Activated CD4-positive, alpha-beta T cell treated with anti-CD3 and anti-CD28 coated beads for 48 hours (primary cell): Measurements from ENCODE around the gene HS6ST1.
"Not testable (repeated sequence)": the region's sequence is repeated elsewhere in the genome, so short reads cannot be mapped to it uniquely, and the experiment has no call there.

Experiments
- DNase-seq: peaks from one replicate; pipeline ENCODE4 v3.0.0-alpha.2; 2020

The HS6ST1 gene

DNA sequence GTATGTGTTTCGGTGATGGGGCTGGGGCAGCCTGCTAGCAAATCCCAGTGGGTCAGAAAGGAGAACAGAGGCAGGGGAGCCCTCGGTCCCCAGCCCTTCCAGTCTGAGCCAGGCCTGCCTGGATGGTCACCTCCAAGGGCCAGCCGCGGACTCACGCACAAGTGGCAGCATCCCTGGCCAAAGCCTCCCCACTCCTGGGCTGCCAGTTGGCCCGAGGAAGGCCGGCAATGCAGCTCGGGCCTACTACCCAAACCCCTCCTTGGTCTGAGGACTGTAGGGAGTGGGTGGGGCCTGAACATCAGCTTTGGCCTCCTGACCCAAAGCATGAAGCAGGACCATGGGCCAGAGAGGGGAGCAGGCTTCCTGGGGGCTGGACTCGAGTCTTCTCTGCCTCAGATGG, 51.5 kb downstream of the HS6ST1 start:
- DNase-seq: not testable (repeated sequence)

- not testable (repeated sequence) for DNase-seq
These were observed 52.2 kb downstream of the HS6ST1 start for GRCh38 chr2:128266463-128266862.

DNA sequence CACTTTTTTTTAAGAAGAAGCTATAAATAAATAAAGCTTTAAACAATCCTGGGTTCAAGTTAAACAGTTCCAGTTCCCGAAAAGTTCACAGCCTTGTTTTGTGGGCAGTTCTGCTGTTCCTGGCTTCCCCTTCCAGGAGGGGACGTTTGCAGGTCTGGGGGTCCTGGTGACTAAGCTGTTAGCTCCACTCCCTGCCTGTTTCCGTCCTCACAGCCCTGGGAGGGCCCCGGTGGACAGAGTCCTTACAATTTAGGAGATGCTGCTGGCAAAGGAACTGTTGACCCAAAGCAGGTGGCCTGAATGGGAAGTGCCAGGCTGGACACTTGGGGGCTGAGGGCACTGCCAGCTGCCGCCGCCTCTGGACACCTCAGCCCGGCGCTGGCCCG, 53.1 kb downstream of the HS6ST1 start:
- DNase-seq: not testable (repeated sequence)

GRCh38 chr2:128264881-128265607, 53.6 kb downstream of the HS6ST1 start:
- no peak for DNase-seq

DNA sequence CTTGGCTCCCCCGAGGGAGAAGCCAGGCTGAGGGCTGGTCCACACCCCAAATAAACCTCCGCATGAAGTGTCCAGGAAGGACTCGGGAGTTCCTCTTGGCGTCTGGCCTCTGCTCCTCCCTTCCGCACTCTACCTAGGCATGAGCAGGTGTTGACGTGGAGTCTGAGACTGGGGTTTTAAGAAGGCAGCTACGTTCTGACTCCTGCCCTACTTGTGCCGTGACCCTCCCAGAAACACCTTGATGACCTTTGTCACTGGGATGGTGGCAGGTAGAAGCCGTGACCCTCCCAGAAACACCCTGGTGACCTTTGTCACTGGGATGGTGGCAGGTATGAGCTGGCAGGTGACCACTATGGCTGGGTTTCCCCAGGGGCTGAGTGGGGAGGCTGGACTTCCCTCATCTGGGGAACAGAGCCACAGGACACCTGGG, 54.8 kb downstream of the HS6ST1 start:
- no peak for DNase-seq

DNA sequence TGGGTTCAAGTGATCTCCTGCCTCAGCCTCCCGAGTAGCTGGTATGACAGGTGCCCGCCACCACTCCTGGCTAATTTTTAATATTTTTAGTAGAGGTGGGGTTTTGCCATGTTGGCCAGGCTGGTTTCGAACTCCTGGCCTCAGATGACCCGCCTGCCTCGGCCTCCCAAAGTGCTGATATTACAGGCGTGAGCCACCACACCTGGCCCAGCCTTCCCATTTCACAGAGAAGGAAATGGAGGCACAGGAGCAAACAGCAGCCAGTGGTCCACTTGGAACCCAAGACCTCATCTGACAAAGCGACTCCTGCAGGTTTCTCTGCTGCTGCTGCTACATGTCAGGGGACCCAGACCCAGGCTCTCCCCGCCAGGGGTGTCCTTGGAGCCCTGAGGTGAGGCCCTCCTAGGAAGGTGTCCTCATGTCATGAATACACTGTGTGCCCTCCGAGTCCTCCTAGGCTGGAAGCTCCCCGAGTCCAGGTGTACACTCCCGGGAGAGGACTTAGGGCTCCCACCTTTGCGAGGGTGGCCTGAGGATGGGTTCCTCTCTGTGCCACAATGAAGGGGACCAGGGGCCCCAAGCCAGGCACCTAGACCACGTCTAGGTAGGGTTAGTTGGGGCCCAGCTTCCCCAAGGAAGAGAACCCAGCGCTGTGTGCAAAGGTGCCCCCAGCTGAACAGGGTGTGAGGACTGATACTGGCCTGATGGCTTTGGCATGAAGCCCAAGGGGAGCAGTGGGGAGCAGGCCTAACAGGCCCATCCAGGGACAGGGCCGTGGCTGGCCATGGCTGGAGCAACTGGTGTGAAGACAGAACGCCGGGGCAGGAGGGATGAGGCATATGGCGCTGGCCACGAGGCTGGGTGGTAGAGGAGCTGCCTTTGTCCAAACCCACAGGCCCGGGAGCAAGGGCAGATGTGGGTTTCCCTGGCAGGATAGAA, 56.1 kb downstream of the HS6ST1 start:
- no peak for DNase-seq

- no peak for DNase-seq
These were observed 57.2 kb downstream of the HS6ST1 start for GRCh38 chr2:128261245-128262128.

- DNase-seq: no peak
These were observed 58.2 kb downstream of the HS6ST1 start for GRCh38 chr2:128260239-128261138.

DNA sequence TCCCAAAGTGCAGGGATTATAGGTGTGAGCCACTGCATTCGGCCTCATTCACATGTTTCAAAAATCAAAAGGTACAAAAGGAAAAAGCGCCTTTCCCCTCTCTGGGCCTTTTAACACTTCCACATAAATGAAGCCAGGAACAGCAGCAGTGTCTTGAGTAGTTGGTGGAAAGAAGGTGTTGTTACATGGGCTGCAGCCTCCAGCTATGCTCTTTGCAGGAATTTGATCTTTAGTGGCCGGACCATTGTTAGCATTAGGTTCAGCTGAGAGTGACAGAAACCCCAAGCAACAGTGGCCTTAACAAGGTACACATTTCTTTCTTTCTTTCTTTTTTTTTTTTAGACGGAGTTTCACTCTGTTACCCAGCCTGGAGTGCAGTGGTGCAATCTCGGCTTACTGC, 59.1 kb downstream of the HS6ST1 start:
- DNase-seq: no peak

- DNase-seq: no peak
These were observed 60.5 kb downstream of the HS6ST1 start for GRCh38 chr2:128258218-128258617.

DNA sequence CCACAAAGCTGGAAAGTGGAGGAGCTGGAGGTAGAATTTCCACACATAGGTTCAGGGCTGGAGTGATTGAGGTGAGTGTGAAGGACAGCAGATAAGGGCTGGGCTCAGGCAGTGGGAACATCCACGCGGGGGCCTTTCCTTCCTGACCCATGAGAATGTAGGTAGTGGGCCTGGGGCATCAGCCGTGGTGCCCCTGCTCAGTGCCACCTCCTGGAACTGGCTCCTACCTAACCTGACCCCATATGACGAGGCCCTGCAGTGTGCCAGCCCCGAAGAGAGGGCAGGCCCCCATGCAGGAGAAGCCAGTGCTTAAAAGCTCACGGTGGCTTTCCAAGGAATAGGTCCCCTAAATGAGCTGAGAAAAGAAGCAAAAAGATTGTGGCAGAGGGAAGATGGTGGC, 66.2 kb downstream of the HS6ST1 start:
- no peak for DNase-seq

- DNase-seq: not testable (repeated sequence)
These were observed 66.6 kb downstream of the HS6ST1 start for GRCh38 chr2:128252086-128252485.

DNA sequence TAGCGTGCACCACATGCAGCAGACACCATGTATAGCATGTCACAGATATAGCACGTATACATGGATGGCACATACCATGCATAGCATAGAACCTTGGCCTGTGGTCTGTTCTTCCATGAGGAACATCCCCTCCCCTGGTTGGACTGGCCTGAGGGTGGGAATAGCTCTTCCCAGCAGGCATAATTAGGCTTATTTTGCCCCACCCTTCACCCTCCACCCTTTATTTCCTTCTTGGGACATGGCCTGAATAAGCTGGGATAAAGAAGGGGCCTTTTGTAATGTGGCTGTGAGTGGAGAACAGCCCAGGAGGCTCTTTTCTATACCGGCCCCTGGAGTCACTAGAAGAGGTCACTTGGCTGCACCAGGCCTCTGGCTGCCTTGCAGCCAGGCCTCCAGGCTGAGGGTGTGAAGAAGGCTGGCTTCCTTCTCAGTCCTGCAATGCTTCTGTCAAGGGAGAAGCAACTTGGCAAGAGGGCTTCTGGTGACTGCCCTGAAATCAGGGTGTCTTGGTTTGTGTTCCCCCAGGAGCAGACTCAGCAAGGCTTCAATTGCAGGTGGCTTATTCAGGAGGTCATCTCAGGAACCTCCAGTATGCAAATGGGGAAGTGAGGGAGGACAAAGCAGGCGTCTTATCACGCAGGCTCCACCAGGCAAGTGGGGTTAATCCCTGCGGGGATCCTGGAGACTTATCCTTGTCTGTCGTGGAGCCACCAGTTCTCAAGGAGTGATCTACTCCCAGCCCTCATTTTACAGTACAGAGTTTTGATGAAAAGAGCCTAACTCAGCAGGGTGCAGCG, 68.2 kb downstream of the HS6ST1 start:
- no peak for DNase-seq

DNA sequence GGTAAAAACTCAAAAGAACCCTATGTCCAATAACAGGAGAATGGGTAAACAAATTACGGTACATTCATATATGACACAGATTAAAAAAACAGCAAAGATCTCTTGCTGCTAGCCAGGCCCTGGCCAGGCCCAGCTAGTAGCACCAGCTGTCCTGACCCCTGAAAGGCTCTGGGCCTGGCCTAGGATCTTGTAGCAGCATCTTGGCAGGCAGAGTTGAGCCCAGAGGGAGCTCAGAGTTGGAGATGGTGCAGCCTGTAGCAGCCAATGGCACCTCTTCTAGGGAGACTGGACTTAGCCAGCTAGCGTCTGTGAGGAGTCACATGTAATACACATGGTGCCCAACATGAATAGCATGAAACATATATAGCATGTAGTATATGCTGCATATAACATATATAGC, 69.1 kb downstream of the HS6ST1 start:
- no peak for DNase-seq

GRCh38 chr2:128245813-128246212, 72.9 kb downstream of the HS6ST1 start:
- DNase-seq: no peak

DNA sequence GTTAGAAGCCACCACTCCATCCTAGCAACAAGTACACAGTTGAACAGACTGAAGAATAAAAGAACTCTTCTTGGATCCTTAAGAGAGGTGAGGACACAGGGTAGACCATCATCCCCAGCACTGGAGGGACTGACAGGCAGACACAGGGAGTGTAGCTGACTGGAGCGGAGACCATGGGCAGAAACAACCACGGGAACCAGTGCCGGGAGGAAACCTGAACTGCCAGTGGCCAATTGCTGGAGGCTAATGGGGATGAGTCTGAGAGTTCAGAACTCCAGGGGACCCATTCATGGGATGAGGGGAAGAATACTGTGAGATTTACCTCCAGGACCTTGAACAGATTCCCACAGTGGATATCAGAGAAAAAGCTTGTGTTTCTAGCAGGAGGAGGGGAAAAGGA, 76.8 kb downstream of the HS6ST1 start:
- no peak for DNase-seq

DNA sequence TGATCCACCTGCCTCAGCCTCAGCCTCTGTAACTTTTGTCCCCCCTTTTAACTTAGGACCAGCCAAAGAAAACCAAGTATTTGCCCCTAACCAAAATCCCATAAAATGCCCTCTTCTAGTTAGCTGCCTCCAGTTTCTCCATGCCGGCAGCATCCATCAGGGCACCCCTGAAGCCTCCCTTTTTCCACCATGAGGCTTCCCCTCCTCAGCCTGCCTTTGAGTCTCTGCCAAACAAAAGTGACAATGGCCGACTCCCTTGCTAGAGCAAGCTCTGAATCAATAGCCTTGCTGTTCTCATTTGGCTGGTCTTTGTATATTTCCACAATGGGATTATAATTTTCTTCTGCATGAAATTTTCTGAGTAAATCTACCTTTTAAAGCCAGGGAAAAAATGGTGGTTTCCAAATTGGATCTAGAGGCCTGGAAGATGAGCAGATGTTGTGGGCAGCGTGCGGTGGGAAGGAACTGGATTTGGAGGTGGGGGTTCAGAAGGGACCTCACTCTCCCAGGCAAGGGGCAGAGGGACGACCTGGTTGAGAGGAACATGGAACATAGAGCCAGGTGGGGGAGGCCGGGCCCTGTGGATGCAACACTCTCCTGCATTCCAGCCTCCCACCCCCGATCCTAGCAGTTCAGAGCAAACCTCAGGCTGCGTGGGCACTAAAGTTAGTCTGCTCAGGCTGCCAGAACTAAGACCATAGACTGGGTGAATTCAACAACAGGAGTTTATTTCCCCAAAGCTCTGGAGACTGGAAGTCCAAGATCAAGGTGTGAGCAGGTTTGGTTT, 80.6 kb downstream of the HS6ST1 start:
- DNase-seq: no peak

DNA sequence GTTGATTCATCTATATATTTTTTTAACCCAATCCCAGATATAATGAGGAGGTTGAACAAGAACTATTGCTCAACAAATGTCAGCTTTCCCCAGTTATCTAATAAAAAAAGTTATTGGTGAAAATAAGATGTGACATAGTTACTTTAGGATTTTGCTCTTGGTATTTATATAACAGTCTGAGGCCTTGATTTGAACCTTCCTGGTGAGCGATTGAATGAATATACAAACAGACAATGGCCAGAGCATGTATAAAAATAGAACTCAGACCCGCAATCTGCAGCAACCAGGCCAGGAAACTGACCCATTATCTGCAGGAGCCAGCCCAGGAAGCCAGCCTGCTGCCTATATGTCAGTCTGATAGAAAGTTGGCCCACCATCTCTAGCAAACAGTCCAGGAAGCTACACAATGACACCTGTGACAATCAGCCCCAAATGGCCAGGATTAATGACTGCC, 81.6 kb downstream of the HS6ST1 start:
- DNase-seq: no peak

DNA sequence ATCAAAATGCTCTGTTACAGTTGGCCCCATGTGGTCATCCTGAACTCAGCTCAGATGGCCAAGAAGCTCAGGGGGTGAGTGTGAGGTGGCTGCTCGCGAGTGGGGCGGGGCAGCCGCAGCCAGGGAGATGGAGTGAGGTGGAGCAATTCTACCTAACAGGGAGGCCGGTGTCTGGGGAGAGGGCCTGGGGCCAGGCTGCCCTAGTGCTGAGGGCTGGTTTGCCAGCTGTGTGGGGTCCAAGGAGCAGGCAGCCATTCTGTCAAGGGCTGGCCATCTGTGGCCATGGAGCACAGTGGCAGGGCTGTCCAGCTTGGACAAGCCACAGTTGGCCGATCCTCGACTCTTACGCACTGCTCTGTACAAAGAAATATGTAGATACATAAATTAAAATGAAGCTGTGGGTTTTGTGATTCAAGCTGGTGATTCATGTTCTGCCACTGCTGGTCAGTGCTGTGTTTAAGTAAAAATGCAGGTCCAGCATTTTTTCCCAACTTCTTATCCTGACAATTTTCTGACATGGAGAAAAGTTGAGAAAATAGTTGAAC, 82.1 kb downstream of the HS6ST1 start:
- DNase-seq: no peak

DNA sequence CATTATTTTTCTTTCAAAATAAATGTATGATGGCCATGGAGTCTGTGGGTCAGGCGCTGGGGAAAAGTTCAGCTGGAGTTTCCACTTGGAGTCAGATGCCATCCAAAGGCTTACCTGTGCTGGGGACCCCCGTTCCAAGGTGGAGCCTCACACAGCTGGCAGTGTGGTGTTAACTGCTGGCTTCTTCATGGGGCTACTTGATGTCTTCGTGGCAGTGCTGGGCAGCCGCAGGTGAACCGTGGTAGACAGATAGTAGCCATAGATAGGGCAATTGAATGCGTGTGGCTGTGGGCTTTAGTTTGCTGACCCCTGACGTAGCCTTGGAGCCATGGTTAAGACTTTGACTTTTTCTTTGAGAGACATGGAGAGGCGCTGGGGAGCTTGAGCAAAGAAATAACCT, 83.1 kb downstream of the HS6ST1 start:
- no peak for DNase-seq
